Ectodermal cell (in vitro differentiated cells): ENCODE data around the gene MND1.

Source experiments
- H3K27ac ChIP-seq: 2 replicates; pipeline ENCODE4 v1.7.0; 2013; ENCODE audit warnings: mild to moderate bottlenecking, low read depth, low read length; ENCODE audit not compliant: insufficient read depth, poor library complexity, severe bottlenecking
- H3K27me3 ChIP-seq: 2 replicates; pipeline ENCODE4 v1.7.0; 2013; ENCODE audit warnings: mild to moderate bottlenecking, low read length; ENCODE audit not compliant: insufficient read depth, control insufficient read depth, poor library complexity, severe bottlenecking
- H3K36me3 ChIP-seq: one replicate; pipeline ENCODE4 v1.7.0; 2013; ENCODE audit warnings: low read length; ENCODE audit not compliant: control insufficient read depth, insufficient read depth
- H3K4me1 ChIP-seq: one replicate; pipeline ENCODE4 v1.7.0; 2013; ENCODE audit warnings: low read length; ENCODE audit not compliant: control insufficient read depth, insufficient read depth
- H3K4me3 ChIP-seq: 2 replicates; pipeline ENCODE4 v1.7.0; 2013; ENCODE audit warnings: low read depth, low read length, control low read depth; ENCODE audit not compliant: insufficient read depth
- H3K9me3 ChIP-seq: 2 replicates; pipeline ENCODE4 v1.7.0; 2013; ENCODE audit warnings: mild to moderate bottlenecking, low read length, moderate library complexity; ENCODE audit not compliant: control insufficient read depth
- WGBS, 2 experiments: methylation state at CpG; one replicate each; pipeline ENCODE4 v1.1.7; 2013; ENCODE audit warnings: missing lambda C conversion rate in 2 of 2; 5-methylcytosine and 5-hydroxymethylcytosine counted together

The MND1 gene

GRCh38 chr4:153432965-153433753 is 88.7 kb downstream of the MND1 start:
- Histone ChIP-seq H3K27me3 (no peaks in the 10 kb centered on the region), H3K4me3 (no peak overlapping the region), H3K4me1 (no peaks in the 10 kb centered on the region), H3K36me3 (no peaks in the 10 kb centered on the region), H3K27ac (no peak overlapping the region), H3K9me3 (no peaks in the 10 kb centered on the region)
- 83% methylated on average over 12 of the region's 12 CpGs for WGBS, 2 experiments

GRCh38 chr4:153433754-153434105 is 89.2 kb downstream of the MND1 start:
- 71 to 72% methylated on average over 2 to 3 of the region's 3 CpGs for WGBS, 2 experiments
- H3K27ac ChIP-seq = no peak overlapping the region
- H3K4me1 ChIP-seq = no peaks in the 10 kb centered on the region
- H3K27me3 ChIP-seq = no peaks in the 10 kb centered on the region
- H3K36me3 ChIP-seq = no peaks in the 10 kb centered on the region
- H3K9me3 ChIP-seq = no peaks in the 10 kb centered on the region
- no peak overlapping the region for H3K4me3 ChIP-seq

- no peak overlapping the region for H3K27ac ChIP-seq
- no peaks in the 10 kb centered on the region for H3K9me3 ChIP-seq
- no peak overlapping the region for H3K4me3 ChIP-seq
- 42 to 45% methylated on average over 2 of the region's 2 CpGs for WGBS, 2 experiments
- no peaks in the 10 kb centered on the region for H3K36me3 ChIP-seq
- no peaks in the 10 kb centered on the region for H3K4me1 ChIP-seq
- H3K27me3 ChIP-seq = no peaks in the 10 kb centered on the region
Observed at GRCh38 chr4:153434190-153434589, 89.7 kb downstream of the MND1 start.

GRCh38 chr4:153438916-153439756 is 94.6 kb downstream of the MND1 start:
- Histone ChIP-seq H3K27me3 (no peaks in the 10 kb centered on the region), H3K4me1 (no peaks in the 10 kb centered on the region), H3K4me3 (no peak overlapping the region), H3K27ac (no peak overlapping the region), H3K9me3 (no peaks in the 10 kb centered on the region), H3K36me3 (no peaks in the 10 kb centered on the region)
- 92 to 94% methylated on average over 13 of the region's 13 CpGs for WGBS, 2 experiments

DNA sequence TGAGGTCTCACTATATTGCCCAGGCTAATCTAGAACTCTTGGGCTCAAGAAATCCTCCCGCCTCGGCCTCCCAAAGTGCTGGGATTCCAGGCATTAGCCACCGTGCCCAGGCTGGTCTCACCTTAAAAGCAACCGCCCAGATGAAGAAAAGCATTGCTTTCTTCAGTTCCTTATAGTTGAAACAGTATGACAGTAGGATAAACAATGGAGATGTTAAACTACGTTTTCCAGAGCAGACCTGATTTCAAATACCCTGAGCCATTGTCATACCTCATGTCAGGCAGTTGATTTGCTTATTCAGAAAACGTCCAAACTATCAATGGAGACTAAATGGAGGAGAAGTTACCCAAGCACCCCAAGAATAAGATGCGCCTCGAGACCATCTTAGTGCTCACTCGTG is 95.3 kb downstream of the MND1 start:
- Histone ChIP-seq H3K27ac (no peak overlapping the region), H3K4me3 (no peak overlapping the region), H3K9me3 (no peaks in the 10 kb centered on the region), H3K36me3 (no peaks in the 10 kb centered on the region), H3K27me3 (no peaks in the 10 kb centered on the region), H3K4me1 (no peaks in the 10 kb centered on the region)
- 90 to 95% methylated on average over 9 of the region's 9 CpGs for WGBS, 2 experiments

DNA sequence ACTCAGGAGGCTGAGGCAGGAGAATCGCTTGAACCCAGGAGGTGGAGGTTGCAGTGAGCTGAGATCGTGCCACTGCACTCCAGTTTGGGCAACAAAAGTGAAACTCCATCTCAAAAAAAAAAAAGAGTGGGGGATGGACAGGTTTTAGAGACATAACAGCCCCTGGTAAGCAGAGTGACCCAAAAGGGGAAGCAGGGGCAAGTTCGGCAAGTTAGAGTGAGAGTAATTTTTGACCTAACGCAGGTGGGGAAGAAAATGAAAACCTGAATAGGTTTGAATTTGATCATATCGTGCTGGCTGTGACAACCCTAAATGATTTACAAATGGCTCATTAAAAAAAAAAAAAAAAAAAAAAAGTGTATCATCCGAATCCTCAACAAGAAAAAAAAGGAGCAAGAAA is 96.0 kb downstream of the MND1 start:
- no peak overlapping the region for H3K4me3 ChIP-seq
- H3K27ac ChIP-seq = no peak overlapping the region
- H3K27me3 ChIP-seq = no peaks in the 10 kb centered on the region
- 87 to 95% methylated on average over 5 to 6 of the region's 6 CpGs for WGBS, 2 experiments
- no peaks in the 10 kb centered on the region for H3K9me3 ChIP-seq
- no peaks in the 10 kb centered on the region for H3K36me3 ChIP-seq
- H3K4me1 ChIP-seq = no peaks in the 10 kb centered on the region

DNA sequence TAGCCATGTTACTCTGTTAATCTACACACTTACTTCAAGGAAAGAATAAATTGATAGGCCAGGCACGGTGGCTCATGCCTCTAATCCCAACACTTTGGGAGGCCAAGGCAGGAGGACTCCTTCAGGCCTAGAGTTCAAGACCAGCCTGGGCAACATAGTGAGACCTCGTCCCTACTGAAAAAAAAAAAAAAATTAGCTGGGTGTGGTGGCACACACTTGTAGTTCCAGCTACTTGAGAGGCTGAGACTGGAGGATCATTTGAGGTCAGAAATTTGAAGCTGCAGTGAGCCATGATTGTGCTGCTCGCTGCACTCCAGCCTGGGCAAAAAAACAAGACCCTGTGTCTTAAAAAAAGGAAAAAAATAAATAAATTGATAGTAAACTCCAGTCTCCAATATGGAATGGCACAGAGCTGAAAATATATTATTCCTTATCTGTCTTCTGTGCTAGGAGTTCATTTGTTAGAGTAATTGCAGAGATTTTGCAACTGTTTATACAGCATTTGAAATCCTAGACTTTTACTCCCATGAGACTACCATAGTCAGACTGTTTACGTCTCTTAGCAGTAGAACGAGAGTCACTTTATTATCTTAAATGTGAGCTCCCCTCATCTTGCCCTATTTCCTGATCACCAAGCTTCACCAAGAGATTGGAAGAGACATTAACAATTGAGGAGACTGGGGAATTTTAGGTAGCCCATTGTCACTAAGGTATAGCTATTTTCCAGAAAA is 102.9 kb downstream of the MND1 start:
- Histone ChIP-seq H3K9me3 (no peaks in the 10 kb centered on the region), H3K27ac (no peak overlapping the region), H3K36me3 (no peaks in the 10 kb centered on the region), H3K4me1 (peaks cover 7% of the 10 kb centered on the region), H3K27me3 (no peaks in the 10 kb centered on the region), H3K4me3 (no peak overlapping the region)
- WGBS, 2 experiments = 92% methylated on average over 5 of the region's 5 CpGs

DNA sequence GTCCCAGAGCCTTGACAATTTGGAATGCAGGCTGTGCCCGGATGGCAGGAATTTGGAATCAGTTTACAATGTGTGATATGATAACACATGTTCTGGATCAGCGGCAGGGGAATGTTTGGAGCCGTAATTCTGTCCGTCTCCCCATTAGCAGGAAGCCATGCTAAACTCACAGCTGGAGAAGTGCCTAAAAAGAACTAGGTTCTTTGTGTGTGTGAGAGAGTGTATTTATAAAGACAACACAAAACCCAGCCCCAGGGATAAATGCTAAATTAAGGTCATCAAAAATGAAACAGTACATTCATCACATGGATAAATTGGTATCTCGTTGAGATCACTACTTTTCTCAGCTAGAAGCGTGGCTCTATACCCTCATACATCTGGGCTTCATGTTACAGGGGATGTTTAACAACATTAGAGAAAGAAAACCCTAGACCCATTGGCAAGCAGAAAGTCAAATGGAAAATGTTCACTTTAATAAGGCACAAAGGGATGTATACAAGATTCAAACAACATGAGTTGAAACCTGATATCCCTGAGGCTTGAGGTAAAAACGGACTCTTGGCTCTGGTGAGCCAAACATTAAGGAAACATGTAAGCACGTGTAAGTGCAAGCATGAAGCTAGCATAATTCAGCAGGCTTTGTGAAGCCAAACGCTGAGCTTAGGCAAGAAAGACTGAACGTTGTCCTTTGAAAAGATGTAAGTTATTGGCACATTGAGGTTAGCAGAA is 103.7 kb downstream of the MND1 start:
- Histone ChIP-seq H3K9me3 (no peaks in the 10 kb centered on the region), H3K27me3 (no peaks in the 10 kb centered on the region), H3K27ac (no peak overlapping the region), H3K4me3 (no peak overlapping the region), H3K36me3 (no peaks in the 10 kb centered on the region), H3K4me1 (peaks cover 10% of the 10 kb centered on the region)
- 81 to 84% methylated on average over 10 of the region's 10 CpGs for WGBS, 2 experiments

- Histone ChIP-seq H3K4me3 (no peak overlapping the region), H3K27me3 (no peaks in the 10 kb centered on the region), H3K36me3 (no peaks in the 10 kb centered on the region), H3K4me1 (peaks cover 10% of the 10 kb centered on the region), H3K27ac (no peak overlapping the region), H3K9me3 (no peaks in the 10 kb centered on the region)
- 84 to 93% methylated on average over 1 of the region's 1 CpG for WGBS, 2 experiments
Observed at GRCh38 chr4:153449338-153449737, 104.8 kb downstream of the MND1 start.
